ENCODE measurements around the gene CCDC9.

Gene CCDC9

GRCh38 chr19:47310323-47310722 lies 54.0 kb downstream of the CCDC9 start:
- H3K36me3 ChIP-seq (ENCODE audit: insufficient read depth, low read length): no peaks in the 10 kb centered on the region
- DNase-seq (no peak), ATAC-seq (ENCODE audit: insufficient read depth, low read depth) (no peak)
- no peak overlapping the region for H3K9ac ChIP-seq (ENCODE audit: low read depth, low read length)
- H3K4me3 ChIP-seq (ENCODE audit: low read depth in 1 of 2, low read length in 2 of 2): no peak overlapping the region
- H3K9me3 ChIP-seq (ENCODE audit: insufficient read depth, low read length, severe bottlenecking): no peaks in the 10 kb centered on the region
- H3K4me1 ChIP-seq (ENCODE audit: insufficient read depth, low read length): 0 out of 2 replicates have a peak, but pooled peaks cover 2% of the 10 kb centered on the region
- TF ChIP-seq CTCF (IDR thresholded peaks at IDR 0.05; ENCODE audit: borderline replicate concordance, extremely low read depth, low read length, poor library complexity, severe bottlenecking): no peak
- TF ChIP-seq EZH2 (IDR thresholded peaks at IDR 0.05; ENCODE audit: borderline replicate concordance, low read depth, low read length, severe bottlenecking): no peak
- H3K4me2 ChIP-seq (ENCODE audit: insufficient read depth, low read length): no peak overlapping the region
- H3K27ac ChIP-seq (ENCODE audit: low read length): no peak overlapping the region
- no peak overlapping the region for H2AFZ ChIP-seq (ENCODE audit: low read depth, low read length)
- no peaks in the 10 kb centered on the region for H3K79me2 ChIP-seq (ENCODE audit: insufficient read depth, low read length)
- H3K27me3 ChIP-seq (ENCODE audit: insufficient read depth, low read length, poor library complexity): no peaks in the 10 kb centered on the region
- H4K20me1 ChIP-seq (ENCODE audit: insufficient read depth, low read length): no peaks in the 10 kb centered on the region

GRCh38 chr19:47310819-47311218 lies 54.5 kb downstream of the CCDC9 start:
- no peak for TF ChIP-seq CTCF (IDR thresholded peaks at IDR 0.05; ENCODE audit: borderline replicate concordance, extremely low read depth, low read length, poor library complexity, severe bottlenecking)
- no peak for TF ChIP-seq EZH2 (IDR thresholded peaks at IDR 0.05; ENCODE audit: borderline replicate concordance, low read depth, low read length, severe bottlenecking)
- no peak overlapping the region for H3K27ac ChIP-seq (ENCODE audit: low read length)
- H3K9ac ChIP-seq (ENCODE audit: low read depth, low read length): no peak overlapping the region
- H3K4me1 ChIP-seq (ENCODE audit: insufficient read depth, low read length): no peaks in the 10 kb centered on the region
- H4K20me1 ChIP-seq (ENCODE audit: insufficient read depth, low read length): no peaks in the 10 kb centered on the region
- no peak overlapping the region for H3K4me3 ChIP-seq (ENCODE audit: low read depth in 1 of 2, low read length in 2 of 2)
- no peaks in the 10 kb centered on the region for H3K79me2 ChIP-seq (ENCODE audit: insufficient read depth, low read length)
- no peaks in the 10 kb centered on the region for H3K27me3 ChIP-seq (ENCODE audit: insufficient read depth, low read length, poor library complexity)
- no peak for ATAC-seq (ENCODE audit: insufficient read depth, low read depth)
- DNase-seq: no peak
- no peaks in the 10 kb centered on the region for H3K36me3 ChIP-seq (ENCODE audit: insufficient read depth, low read length)
- no peak overlapping the region for H2AFZ ChIP-seq (ENCODE audit: low read depth, low read length)
- no peak overlapping the region for H3K4me2 ChIP-seq (ENCODE audit: insufficient read depth, low read length)
- no peaks in the 10 kb centered on the region for H3K9me3 ChIP-seq (ENCODE audit: insufficient read depth, low read length, severe bottlenecking)

GRCh38 chr19:47312366-47313006 lies 56.2 kb downstream of the CCDC9 start:
- Histone ChIP-seq H3K4me2 (ENCODE audit: insufficient read depth, low read length) (no peak overlapping the region), H3K9me3 (ENCODE audit: insufficient read depth, low read length, severe bottlenecking) (no peaks in the 10 kb centered on the region), H3K27me3 (ENCODE audit: insufficient read depth, low read length, poor library complexity) (no peaks in the 10 kb centered on the region), H3K4me3 (ENCODE audit: low read depth in 1 of 2, low read length in 2 of 2) (no peak overlapping the region), H4K20me1 (ENCODE audit: insufficient read depth, low read length) (no peaks in the 10 kb centered on the region), H2AFZ (ENCODE audit: low read depth, low read length) (no peak overlapping the region), H3K36me3 (ENCODE audit: insufficient read depth, low read length) (no peaks in the 10 kb centered on the region), H3K4me1 (ENCODE audit: insufficient read depth, low read length) (no peaks in the 10 kb centered on the region), H3K9ac (ENCODE audit: low read depth, low read length) (no peak overlapping the region), H3K79me2 (ENCODE audit: insufficient read depth, low read length) (no peaks in the 10 kb centered on the region), H3K27ac (ENCODE audit: low read length) (no peak overlapping the region)
- ATAC-seq (ENCODE audit: insufficient read depth, low read depth) (no peak), DNase-seq (no peak)
- TF ChIP-seq EZH2 (IDR thresholded peaks at IDR 0.05; ENCODE audit: borderline replicate concordance, low read depth, low read length, severe bottlenecking) (no peak), CTCF (IDR thresholded peaks at IDR 0.05; ENCODE audit: borderline replicate concordance, extremely low read depth, low read length, poor library complexity, severe bottlenecking) (no peak)

Measured in DND-41 (cell line).